ENCODE data around the gene FOXN3. TPM values are rescaled to one million over a fixed set of nuclear protein-coding genes. Genes with fewer than 3 reads are reported as not detected.

Gene FOXN3
- total RNA-seq, 2 experiments from 2014 or later, result 124 to 127 TPM

- ATAC-seq (ENCODE audit: poor library complexity) (no peak), DNase-seq (no peak)
- peaks cover 8 to 12% of the 10 kb centered on the region in 2 experiments for H3K9me3 ChIP-seq (ENCODE audit: control insufficient read depth in 1 of 2, insufficient read depth in 1 of 2, low read length in 2 of 2)
- intact Hi-C loops (cut with DNase I, micrococcal nuclease), result loop anchor here (2.0 to 10.0 kb wide), 4 partner anchors 134 to 726 kb away; no protein-coding TSS in a partner anchor
- TF ChIP-seq, protein P1, sequence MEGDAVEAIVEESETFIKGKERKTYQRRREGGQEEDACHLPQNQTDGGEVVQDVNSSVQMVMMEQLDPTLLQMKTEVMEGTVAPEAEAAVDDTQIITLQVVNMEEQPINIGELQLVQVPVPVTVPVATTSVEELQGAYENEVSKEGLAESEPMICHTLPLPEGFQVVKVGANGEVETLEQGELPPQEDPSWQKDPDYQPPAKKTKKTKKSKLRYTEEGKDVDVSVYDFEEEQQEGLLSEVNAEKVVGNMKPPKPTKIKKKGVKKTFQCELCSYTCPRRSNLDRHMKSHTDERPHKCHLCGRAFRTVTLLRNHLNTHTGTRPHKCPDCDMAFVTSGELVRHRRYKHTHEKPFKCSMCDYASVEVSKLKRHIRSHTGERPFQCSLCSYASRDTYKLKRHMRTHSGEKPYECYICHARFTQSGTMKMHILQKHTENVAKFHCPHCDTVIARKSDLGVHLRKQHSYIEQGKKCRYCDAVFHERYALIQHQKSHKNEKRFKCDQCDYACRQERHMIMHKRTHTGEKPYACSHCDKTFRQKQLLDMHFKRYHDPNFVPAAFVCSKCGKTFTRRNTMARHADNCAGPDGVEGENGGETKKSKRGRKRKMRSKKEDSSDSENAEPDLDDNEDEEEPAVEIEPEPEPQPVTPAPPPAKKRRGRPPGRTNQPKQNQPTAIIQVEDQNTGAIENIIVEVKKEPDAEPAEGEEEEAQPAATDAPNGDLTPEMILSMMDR (IDR thresholded peaks at IDR 0.05), result no peak
- H3K4me3 ChIP-seq (ENCODE audit: low read length), result no peak overlapping the region
- no peak overlapping the region for H3K27ac ChIP-seq (ENCODE audit: low read depth in 1 of 2, low read length in 2 of 2)
- Mint-ChIP-seq H3K27ac (no peak overlapping the region), H3K4me1 (ENCODE audit: low read depth) (peaks cover 29% of the 10 kb centered on the region), H3K36me3 (ENCODE audit: low read depth) (peaks cover 95% of the 10 kb centered on the region), H3K9me3 (peaks cover 4% of the 10 kb centered on the region), H3K4me3 (no peak overlapping the region), H3K27me3 (no peaks in the 10 kb centered on the region)
- ChIA-PET CTCF (interaction anchor here (0.7 kb wide), 1 partner anchor 251 kb away, joined by 3 read pairs; no protein-coding TSS in a partner anchor), POLR2A (no interaction called here)
- peaks cover 36% of the 10 kb centered on the region for H3K36me3 ChIP-seq (ENCODE audit: insufficient read depth, low read length)
- H3K27me3 ChIP-seq (ENCODE audit: control insufficient read depth in 1 of 2, insufficient read depth in 2 of 2, low read length in 2 of 2), result no peaks in the 10 kb centered on the region
- peaks cover 7% of the 10 kb centered on the region for H3K4me1 ChIP-seq (ENCODE audit: insufficient read depth, low read length)
Observed at GRCh38 chr14:89175881-89176799, 240.9 kb downstream of the FOXN3 start.

GRCh38 chr14:89171628-89172027 is 245.4 kb downstream of the FOXN3 start:
- Mint-ChIP-seq H3K27me3 (no peaks in the 10 kb centered on the region), H3K4me3 (no peak overlapping the region), H3K36me3 (ENCODE audit: low read depth) (peaks cover 90% of the 10 kb centered on the region), H3K9me3 (peaks cover 4% of the 10 kb centered on the region), H3K4me1 (ENCODE audit: low read depth) (peaks cover 18% of the 10 kb centered on the region), H3K27ac (no peak overlapping the region)
- Histone ChIP-seq H3K4me3 (ENCODE audit: low read length) (no peak overlapping the region), H3K9me3 (ENCODE audit: control insufficient read depth in 1 of 2, insufficient read depth in 1 of 2, low read length in 2 of 2) (peaks cover 11 to 12% of the 10 kb centered on the region in 2 experiments), H3K27ac (ENCODE audit: low read depth in 1 of 2, low read length in 2 of 2) (no peak overlapping the region), H3K4me1 (ENCODE audit: insufficient read depth, low read length) (no peaks in the 10 kb centered on the region), H3K36me3 (ENCODE audit: insufficient read depth, low read length) (peaks cover 30% of the 10 kb centered on the region), H3K27me3 (ENCODE audit: control insufficient read depth in 1 of 2, insufficient read depth in 2 of 2, low read length in 2 of 2) (no peaks in the 10 kb centered on the region)
- ChIA-PET CTCF (no interaction called here), POLR2A (no interaction called here)
- intact Hi-C loops (cut with DNase I, micrococcal nuclease), result loop anchor here in 1 of 2 experiments (10.0 kb wide), 1 partner anchor 147 kb away; no protein-coding TSS in a partner anchor
- ATAC-seq (ENCODE audit: poor library complexity) (no peak), DNase-seq (no peak)
- TF ChIP-seq, protein P1 (IDR thresholded peaks at IDR 0.05), result no peak

DNA sequence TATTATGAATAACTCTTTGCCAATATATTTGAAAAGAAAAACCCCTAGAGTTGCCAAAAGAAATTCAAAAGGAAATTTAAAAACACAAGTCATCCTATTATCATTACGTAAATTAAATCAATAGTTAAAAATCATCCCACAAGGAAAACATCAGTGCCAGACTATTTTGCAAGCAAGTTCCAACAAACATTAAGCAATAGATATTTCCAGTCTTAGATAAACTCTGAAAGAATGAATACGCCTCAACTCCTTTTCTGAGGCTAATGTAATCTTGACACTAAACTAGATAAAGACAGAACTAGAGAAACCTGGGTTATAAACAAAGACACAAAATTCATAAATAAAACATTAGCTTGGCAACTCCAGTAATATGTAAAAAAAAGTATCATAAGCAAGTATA is 245.9 kb downstream of the FOXN3 start:
- H3K4me3 ChIP-seq (ENCODE audit: low read length), result no peak overlapping the region
- no peaks in the 10 kb centered on the region for H3K27me3 ChIP-seq (ENCODE audit: control insufficient read depth in 1 of 2, insufficient read depth in 2 of 2, low read length in 2 of 2)
- H3K4me1 ChIP-seq (ENCODE audit: insufficient read depth, low read length), result no peaks in the 10 kb centered on the region
- peaks cover 86% of the 10 kb centered on the region for H3K36me3 Mint-ChIP-seq (ENCODE audit: low read depth)
- ATAC-seq (ENCODE audit: poor library complexity) (no peak), DNase-seq (no peak)
- TF ChIP-seq, protein P1 (IDR thresholded peaks at IDR 0.05), result no peak
- peaks cover 21% of the 10 kb centered on the region for H3K4me1 Mint-ChIP-seq (ENCODE audit: low read depth)
- no peak overlapping the region for H3K4me3 Mint-ChIP-seq
- CTCF ChIA-PET, result no interaction called here
- H3K9me3 ChIP-seq (ENCODE audit: control insufficient read depth in 1 of 2, insufficient read depth in 1 of 2, low read length in 2 of 2), result peaks cover 11 to 12% of the 10 kb centered on the region in 2 experiments
- no peak overlapping the region for H3K27ac ChIP-seq (ENCODE audit: low read depth in 1 of 2, low read length in 2 of 2)
- H3K27me3 Mint-ChIP-seq, result no peaks in the 10 kb centered on the region
- POLR2A ChIA-PET, result no interaction called here
- no peak overlapping the region for H3K27ac Mint-ChIP-seq
- intact Hi-C loops (cut with DNase I, micrococcal nuclease), result loop anchor here in 1 of 2 experiments (10.0 kb wide), 1 partner anchor 146 kb away; no protein-coding TSS in a partner anchor
- H3K36me3 ChIP-seq (ENCODE audit: insufficient read depth, low read length), result peaks cover 30% of the 10 kb centered on the region
- H3K9me3 Mint-ChIP-seq, result peaks cover 4% of the 10 kb centered on the region
